ENCODE measurements around the gene NTRK3. TPM values are rescaled to one million over a fixed set of nuclear protein-coding genes. Genes with fewer than 3 reads are reported as not detected.

NTRK3 gene
- total and polyA plus RNA-seq, 2 of the 8 experiments (the other 6 are each of a cell fraction or from before 2014, with no cell fraction given), result 4.5 to 6.8 TPM

DNA sequence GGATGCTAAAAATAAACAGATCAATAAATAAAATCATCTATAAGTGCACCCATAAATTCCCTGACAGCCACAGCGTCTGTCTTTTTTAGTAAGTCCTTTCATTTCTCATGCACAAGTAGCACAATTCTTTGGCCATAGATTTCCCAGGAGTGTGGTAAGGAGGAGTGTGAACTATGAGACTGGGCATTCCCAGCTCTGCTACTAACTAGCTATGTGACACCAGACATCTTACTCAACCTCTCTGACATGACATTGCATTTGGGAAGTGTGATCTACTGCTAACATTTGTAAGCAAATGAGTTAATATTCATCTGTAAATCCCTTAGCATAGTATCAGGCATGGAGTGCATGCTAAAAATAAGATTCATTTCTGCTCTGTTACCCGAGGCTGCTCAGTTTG lies 301.7 kb downstream of the NTRK3 start:
- Histone ChIP-seq H3K4me1 (replicated peaks in 1 of 4; ENCODE audit: control insufficient read depth in 3 of 4, insufficient read depth in 4 of 4, low read length in 3 of 4) (no peaks in the 10 kb centered on the region), H4K5ac (ENCODE audit: insufficient read length, low read depth, low read length) (no peak overlapping the region), H3K27me3 (replicated peaks in 1 of 4; ENCODE audit: control insufficient read depth in 3 of 4, extremely low read depth in 1 of 4, insufficient read depth in 3 of 4, low read length in 3 of 4) (no peaks in the 10 kb centered on the region), H3K9me3 (ENCODE audit: insufficient read depth in 2 of 2, low read depth in 1 of 2, low read length in 1 of 2) (no peaks in the 10 kb centered on the region), H2AFZ (ENCODE audit: low read length) (no peak overlapping the region), H2BK15ac (ENCODE audit: low read length) (no peak overlapping the region), H4K91ac (replicated peaks; ENCODE audit: insufficient read length, low read length) (no peak overlapping the region), H3K79me1 (ENCODE audit: low read depth, low read length) (no peaks in the 10 kb centered on the region), H3K4me2 (ENCODE audit: insufficient read depth in 1 of 2, low read depth in 2 of 2, low read length in 2 of 2) (no peak overlapping the region), H4K8ac (ENCODE audit: extremely low read depth, insufficient read depth, low read length) (no peak overlapping the region), H3K56ac (replicated peaks; ENCODE audit: insufficient read length, low read depth, low read length) (no peak overlapping the region), H3K4me3 (ENCODE audit: extremely low read depth in 1 of 4, insufficient read depth in 2 of 4, low read depth in 3 of 4, low read length in 4 of 4) (no peak overlapping the region), H2AK5ac (ENCODE audit: low read depth, low read length) (no peak overlapping the region), H3K36me3 (ENCODE audit: control insufficient read depth in 2 of 4, insufficient read depth in 4 of 4, low read length in 3 of 4) (no peaks in the 10 kb centered on the region), H3K79me2 (ENCODE audit: control insufficient read depth in 1 of 2, insufficient read depth in 2 of 2, low read length in 2 of 2) (no peaks in the 10 kb centered on the region), H2BK20ac (ENCODE audit: low read length) (no peak overlapping the region), H3K23me2 (ENCODE audit: low read depth, low read length) (no peaks in the 10 kb centered on the region), H2BK5ac (ENCODE audit: low read depth, low read length) (no peak overlapping the region), H3K9ac (replicated peaks in 1 of 4; ENCODE audit: extremely low read depth in 1 of 4, low read depth in 3 of 4, low read length in 3 of 4) (no peak overlapping the region), H4K20me1 (replicated peaks in 1 of 2; ENCODE audit: control insufficient read depth in 1 of 2, insufficient read depth in 2 of 2, low read length in 2 of 2) (no peaks in the 10 kb centered on the region), H3K18ac (ENCODE audit: extremely low read depth, low read length) (no peak overlapping the region), H3K4ac (replicated peaks; ENCODE audit: insufficient read length, low read depth, low read length) (no peak overlapping the region), H3K27ac (ENCODE audit: low read depth, low read length) (no peak overlapping the region), H3K14ac (ENCODE audit: insufficient read length) (no peak overlapping the region), H2BK12ac (ENCODE audit: low read depth, low read length) (no peak overlapping the region), H2BK120ac (replicated peaks; ENCODE audit: low read depth, low read length) (no peak overlapping the region), H3K23ac (ENCODE audit: insufficient read length) (no peak overlapping the region)
- WGBS, 2 experiments (ENCODE audit: extremely low coverage in 1 of 2, insufficient coverage in 1 of 2, insufficient read length in 1 of 2, insufficient replicate concordance in 2 of 2, low coverage in 1 of 2, low lambda C conversion rate in 2 of 2, missing lambda C conversion rate in 1 of 2), result 97% methylated on average over 2 of the region's 2 CpGs; no CpG with 5 or more reads in 1 of the 2 experiments
- FAIRE-seq, result no peak
- POLR2A ChIA-PET (ENCODE audit: partially characterized antibody), result no interaction called here
- TF ChIP-seq, protein P1, sequence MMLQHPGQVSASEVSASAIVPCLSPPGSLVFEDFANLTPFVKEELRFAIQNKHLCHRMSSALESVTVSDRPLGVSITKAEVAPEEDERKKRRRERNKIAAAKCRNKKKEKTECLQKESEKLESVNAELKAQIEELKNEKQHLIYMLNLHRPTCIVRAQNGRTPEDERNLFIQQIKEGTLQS (IDR thresholded peaks at IDR 0.05; ENCODE audit: insufficient read depth, low read depth, low read length), result no peak
- TF ChIP-seq CHD2 (IDR thresholded peaks at IDR 0.05; ENCODE audit: low read length) (no peak), SIN3A (conservative IDR thresholded peaks at IDR 0.05 in 1 of 2, IDR thresholded peaks at IDR 0.05 in 1 of 2; ENCODE audit: low read depth in 1 of 2, low read length in 2 of 2) (no peak), TEAD4 (IDR thresholded peaks at IDR 0.05; ENCODE audit: low read depth, low read length) (no peak), KDM4A (IDR thresholded peaks at IDR 0.05; ENCODE audit: low read depth, low read length, severe bottlenecking) (no peak), PHF8 (conservative IDR thresholded peaks at IDR 0.05; ENCODE audit: low read depth, low read length) (no peak), POLR2A (IDR thresholded peaks at IDR 0.05; ENCODE audit: control extremely low read depth in 1 of 2, low read depth in 2 of 2, low read length in 2 of 2) (no peak), EP300 (IDR thresholded peaks at IDR 0.05; ENCODE audit: borderline replicate concordance in 1 of 2, low read depth in 2 of 2, low read length in 2 of 2) (no peak), RAD21 (IDR thresholded peaks at IDR 0.05 in 1 of 2, conservative IDR thresholded peaks at IDR 0.05 in 1 of 2; ENCODE audit: low read depth in 2 of 2, low read length in 2 of 2) (no peak), BACH1 (IDR thresholded peaks at IDR 0.05; ENCODE audit: low read length) (no peak)
- TF ChIP-seq, protein P2, sequence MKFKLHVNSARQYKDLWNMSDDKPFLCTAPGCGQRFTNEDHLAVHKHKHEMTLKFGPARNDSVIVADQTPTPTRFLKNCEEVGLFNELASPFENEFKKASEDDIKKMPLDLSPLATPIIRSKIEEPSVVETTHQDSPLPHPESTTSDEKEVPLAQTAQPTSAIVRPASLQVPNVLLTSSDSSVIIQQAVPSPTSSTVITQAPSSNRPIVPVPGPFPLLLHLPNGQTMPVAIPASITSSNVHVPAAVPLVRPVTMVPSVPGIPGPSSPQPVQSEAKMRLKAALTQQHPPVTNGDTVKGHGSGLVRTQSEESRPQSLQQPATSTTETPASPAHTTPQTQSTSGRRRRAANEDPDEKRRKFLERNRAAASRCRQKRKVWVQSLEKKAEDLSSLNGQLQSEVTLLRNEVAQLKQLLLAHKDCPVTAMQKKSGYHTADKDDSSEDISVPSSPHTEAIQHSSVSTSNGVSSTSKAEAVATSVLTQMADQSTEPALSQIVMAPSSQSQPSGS (IDR thresholded peaks at IDR 0.05; ENCODE audit: low read length), result no peak
- CTCF ChIA-PET (ENCODE audit: partially characterized antibody), result interaction anchor here (1.1 to 1.6 kb wide), 6 partner anchors 9 to 290 kb away, joined by 3 to 4 read pairs (median 3); no protein-coding TSS in a partner anchor
- DNase-seq (ENCODE audit: low read depth in 1 of 2, low spot score in 2 of 2), result no peak
